ENCODE measurements around the gene CHEK1.

The CHEK1 gene

DNA sequence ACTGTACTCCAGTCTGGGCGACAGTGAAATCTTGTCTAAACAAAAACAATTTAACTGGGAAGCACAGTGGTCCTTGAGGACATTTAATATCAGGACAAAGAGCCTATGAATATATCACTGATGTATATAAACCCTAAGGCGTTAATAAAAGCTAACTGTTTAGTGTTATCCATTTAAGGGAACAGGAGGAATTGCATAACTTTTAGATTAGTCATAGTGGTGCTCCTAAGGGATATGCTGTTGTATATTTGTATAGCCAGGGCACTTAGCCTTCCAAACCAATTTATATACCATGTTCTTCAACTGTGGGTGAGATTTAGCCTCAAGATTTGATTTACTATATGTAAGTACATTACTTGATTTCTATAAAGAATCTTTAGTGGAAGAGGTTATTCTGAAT, 3.0 kb upstream of the CHEK1 start:
- H3K4me3 ChIP-seq (ENCODE audit: low read depth, low read length) = no peak overlapping the region
- no peak for DNase-seq (ENCODE audit: low read depth, low spot score)
- no peak for TF ChIP-seq CTCF (IDR thresholded peaks at IDR 0.05; ENCODE audit: insufficient read depth, low read length, missing control alignments)
- POLR2A ChIA-PET = interaction anchor here (1.1 kb wide), 1 partner anchor 11 kb away, joined by 4 read pairs; no protein-coding TSS in a partner anchor
- CTCF ChIA-PET = interaction anchor here (0.6 to 1.2 kb wide), 4 partner anchors 29 to 253 kb away, joined by 3 to 4 read pairs (median 4); partner anchors contain the start of gene EI24

DNA sequence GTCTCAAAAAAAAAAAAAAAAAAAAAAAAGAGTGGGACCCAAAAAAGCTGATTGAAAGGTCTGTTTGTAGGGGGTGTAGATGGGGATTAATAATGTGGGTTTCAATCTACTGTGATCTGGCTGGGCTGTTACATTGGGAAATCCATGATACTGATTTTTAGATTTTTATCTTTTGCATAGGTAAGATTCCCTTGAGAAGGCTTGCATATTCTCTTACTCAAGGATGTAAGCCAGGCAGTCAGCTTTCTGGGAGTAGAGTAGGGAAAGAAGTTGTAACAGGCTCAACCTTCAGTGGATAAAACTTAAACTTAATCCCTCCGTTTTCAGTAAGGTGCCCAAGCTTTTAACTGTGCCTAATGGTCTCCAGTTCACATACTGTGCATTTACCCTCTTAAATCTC, 1.9 kb upstream of the CHEK1 start:
- POLR2A ChIA-PET = interaction anchor here (0.7 kb wide), 1 partner anchor 53 kb away, joined by 3 read pairs; no protein-coding TSS in a partner anchor
- CTCF ChIA-PET = interaction anchor here (1.1 kb wide), 1 partner anchor 757 kb away, joined by 3 read pairs; the partner anchor contains the start of gene ROBO3

GRCh38 chr11:125625225-125625629, 264 bp downstream of the CHEK1 start:
- CTCF ChIA-PET = interaction anchor here (1.1 to 1.5 kb wide), 2 partner anchors 8 to 55 kb away, joined by 3 read pairs; no protein-coding TSS in a partner anchor
- no peak for DNase-seq (ENCODE audit: low read depth, low spot score)
- POLR2A ChIA-PET = interaction anchor here (1.3 to 1.5 kb wide), 2 partner anchors 26 to 55 kb away, joined by 4 to 6 read pairs; partner anchors contain the start of gene EI24
- peak overlapping the region; percentile 73 for H3K4me3 ChIP-seq (ENCODE audit: low read depth, low read length)
- TF ChIP-seq CTCF (IDR thresholded peaks at IDR 0.05; ENCODE audit: insufficient read depth, low read length, missing control alignments) = no peak

More for the DNA sequence above, 1.9 kb upstream of the CHEK1 start:
- H3K4me3 ChIP-seq (ENCODE audit: low read depth, low read length) = no peak overlapping the region
- no peak for DNase-seq (ENCODE audit: low read depth, low spot score)
- no peak for TF ChIP-seq CTCF (IDR thresholded peaks at IDR 0.05; ENCODE audit: insufficient read depth, low read length, missing control alignments)

DNA sequence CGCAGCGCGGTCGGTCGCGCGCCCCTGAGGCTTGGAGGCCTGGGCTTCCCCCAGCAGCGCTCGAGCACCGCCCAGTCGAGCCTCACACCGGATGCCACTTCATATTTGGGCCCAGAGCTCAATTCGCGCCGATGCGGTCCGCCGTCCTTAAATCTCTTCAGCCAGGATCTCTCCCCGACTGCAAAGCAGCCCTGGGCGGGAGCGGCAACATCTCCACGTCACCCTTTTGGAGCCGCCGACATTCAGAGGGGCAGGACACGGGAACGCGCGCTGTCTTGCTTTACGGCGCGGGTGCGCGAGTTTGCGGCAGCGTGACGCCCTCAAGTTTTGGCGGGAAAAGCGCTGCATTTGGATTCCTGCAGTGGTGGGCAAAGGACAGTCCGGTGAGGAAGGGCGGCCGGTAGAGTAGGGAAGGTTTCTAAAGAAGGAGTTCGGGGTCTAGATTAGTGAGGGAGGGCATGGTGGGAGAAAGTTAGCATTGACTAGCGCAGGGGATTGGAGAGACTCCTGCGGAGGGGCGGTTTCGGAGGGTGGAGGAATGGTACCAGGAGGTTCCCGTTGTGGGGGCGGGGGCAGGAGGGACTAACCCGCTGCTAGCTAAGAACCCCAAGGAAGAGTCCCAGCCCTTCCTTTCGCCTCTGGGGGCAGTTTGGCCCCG, 796 bp downstream of the CHEK1 start:
- no peak for DNase-seq (ENCODE audit: low read depth, low spot score)
- no peak for TF ChIP-seq CTCF (IDR thresholded peaks at IDR 0.05; ENCODE audit: insufficient read depth, low read length, missing control alignments)
- H3K4me3 ChIP-seq (ENCODE audit: low read depth, low read length) = peak overlapping the region; percentile 73
- ChIA-PET CTCF (interaction anchor here (1.1 to 1.5 kb wide), 3 partner anchors 9 to 56 kb away, joined by 3 to 8 read pairs (median 3); no protein-coding TSS in a partner anchor), POLR2A (interaction anchor here (1.3 to 1.5 kb wide), 2 partner anchors 27 to 56 kb away, joined by 4 to 6 read pairs; partner anchors contain the start of gene EI24)

GRCh38 chr11:125626288-125626950, 1.5 kb downstream of the CHEK1 start:
- CTCF ChIA-PET = interaction anchor here (0.9 to 1.5 kb wide), 6 partner anchors 10 to 1556 kb away, joined by 3 to 8 read pairs (median 3); no protein-coding TSS in a partner anchor

More at GRCh38 chr11:125626288-125626950, 1.5 kb downstream of the CHEK1 start:
- no peak for DNase-seq (ENCODE audit: low read depth, low spot score)
- peak overlapping the region; percentile 73 for H3K4me3 ChIP-seq (ENCODE audit: low read depth, low read length)
- TF ChIP-seq CTCF (IDR thresholded peaks at IDR 0.05; ENCODE audit: insufficient read depth, low read length, missing control alignments) = peak; percentile 17
- POLR2A ChIA-PET = interaction anchor here (1.5 kb wide), 1 partner anchor 57 kb away, joined by 6 read pairs; the partner anchor contains the start of gene EI24

All from AG04449 (cell line).